NCI-H1105 treated with DMSO at 0.1 percent for 48 hours (cell line): ENCODE data around the gene STRBP.

Experiments used
- DNase-seq: peaks from one replicate; lab custom pipeline; 2025; lab: John Stamatoyannopoulos, UW

The STRBP gene

GRCh38 chr9:123128591-123128990, 139.8 kb downstream of the STRBP start:
- no peak for DNase-seq

- DNase-seq, result no peak
Measured at GRCh38 chr9:123127512-123128075, 140.8 kb downstream of the STRBP start.

GRCh38 chr9:123121457-123121856, 146.9 kb downstream of the STRBP start:
- DNase-seq, result no peak

GRCh38 chr9:123120953-123121352, 147.4 kb downstream of the STRBP start:
- DNase-seq, result no peak

- no peak for DNase-seq
Measured at GRCh38 chr9:123120131-123120530, 148.3 kb downstream of the STRBP start.

GRCh38 chr9:123119566-123119965, 148.8 kb downstream of the STRBP start:
- DNase-seq, result no peak

GRCh38 chr9:123116036-123116435, 152.3 kb downstream of the STRBP start:
- DNase-seq, result no peak

- DNase-seq, result no peak
Measured at GRCh38 chr9:123115146-123115913, 153.1 kb downstream of the STRBP start.

- DNase-seq, result no peak
Measured at GRCh38 chr9:123113185-123113584, 155.2 kb downstream of the STRBP start.

GRCh38 chr9:123112015-123112975, 156.1 kb downstream of the STRBP start:
- no peak for DNase-seq

- DNase-seq, result no peak
Measured at GRCh38 chr9:123111427-123112014, 156.9 kb downstream of the STRBP start.

- DNase-seq, result no peak
Measured at GRCh38 chr9:123109540-123110279, 158.7 kb downstream of the STRBP start.

GRCh38 chr9:123108976-123109375, 159.4 kb downstream of the STRBP start:
- no peak for DNase-seq

- DNase-seq, result no peak
Measured at GRCh38 chr9:123107639-123108285, 160.6 kb downstream of the STRBP start.

- no peak for DNase-seq
Measured at GRCh38 chr9:123105490-123105889, 162.9 kb downstream of the STRBP start.

- no peak for DNase-seq
Measured at GRCh38 chr9:123104807-123105206, 163.6 kb downstream of the STRBP start.

GRCh38 chr9:123102375-123103113, 165.8 kb downstream of the STRBP start:
- peak; percentile 9 for DNase-seq

- DNase-seq, result no peak
Measured at GRCh38 chr9:123099548-123099947, 168.8 kb downstream of the STRBP start.

- DNase-seq, result no peak
Measured at GRCh38 chr9:123099042-123099441, 169.3 kb downstream of the STRBP start.

GRCh38 chr9:123098096-123098459, 170.3 kb downstream of the STRBP start:
- no peak for DNase-seq
